ENCODE measurements around the gene OPN1SW. TPM values are rescaled to one million over a fixed set of nuclear protein-coding genes. Genes with fewer than 3 reads are reported as not detected.

Gene OPN1SW
- total RNA-seq, 4 donors from 2014 or later: not detected

GRCh38 chr7:128812514-128813168 lies 37.0 kb upstream of the OPN1SW start:
- Histone ChIP-seq H3K4me1 (no peaks in the 10 kb centered on the region), H3K4me3 (no peak overlapping the region), H3K27ac (no peak overlapping the region), H3K9me3 (no peaks in the 10 kb centered on the region), H3K27me3 (peaks cover under 1% of the 10 kb centered on the region), H3K36me3 (no peaks in the 10 kb centered on the region)
- 52% methylated on average over 11 of the region's 11 CpGs for WGBS
- no peak for TF ChIP-seq POLR2A (IDR thresholded peaks at IDR 0.05)
- DNase-seq (ENCODE audit: low spot score in 2 of 2): no peak

GRCh38 chr7:128811631-128812430 lies 36.2 kb upstream of the OPN1SW start:
- Histone ChIP-seq H3K4me3 (no peak overlapping the region), H3K36me3 (no peaks in the 10 kb centered on the region), H3K27ac (no peak overlapping the region), H3K27me3 (no peaks in the 10 kb centered on the region), H3K4me1 (no peaks in the 10 kb centered on the region), H3K9me3 (no peaks in the 10 kb centered on the region)
- TF ChIP-seq EP300 (IDR thresholded peaks at IDR 0.05) (no peak), CTCF (IDR thresholded peaks at IDR 0.05) (no peak), POLR2A (IDR thresholded peaks at IDR 0.05) (no peak), POLR2AphosphoS5 (IDR thresholded peaks at IDR 0.05) (no peak)
- 93% methylated on average over 11 of the region's 11 CpGs for WGBS
- no peak for DNase-seq (ENCODE audit: low spot score in 2 of 2)

- Histone ChIP-seq H3K27me3 (no peaks in the 10 kb centered on the region), H3K27ac (no peak overlapping the region), H3K4me3 (no peak overlapping the region), H3K9me3 (no peaks in the 10 kb centered on the region), H3K36me3 (peaks cover 2% of the 10 kb centered on the region), H3K4me1 (no peaks in the 10 kb centered on the region)
- WGBS: 98% methylated on average over 3 of the region's 3 CpGs
- no peak for DNase-seq (ENCODE audit: low spot score in 2 of 2)
- TF ChIP-seq POLR2AphosphoS5 (IDR thresholded peaks at IDR 0.05): no peak
- TF ChIP-seq CTCF (IDR thresholded peaks at IDR 0.05): no peak
- no peak for TF ChIP-seq POLR2A (IDR thresholded peaks at IDR 0.05)
- no peak for TF ChIP-seq EP300 (IDR thresholded peaks at IDR 0.05)
Observed at GRCh38 chr7:128810997-128811396, 35.4 kb upstream of the OPN1SW start.

- 84% methylated on average over 2 of the region's 2 CpGs for WGBS
- Histone ChIP-seq H3K36me3 (peaks cover 6% of the 10 kb centered on the region), H3K4me1 (no peaks in the 10 kb centered on the region), H3K4me3 (no peak overlapping the region), H3K27me3 (no peaks in the 10 kb centered on the region), H3K27ac (no peak overlapping the region), H3K9me3 (no peaks in the 10 kb centered on the region)
- no peak for TF ChIP-seq POLR2A (IDR thresholded peaks at IDR 0.05)
- TF ChIP-seq EP300 (IDR thresholded peaks at IDR 0.05): no peak
- TF ChIP-seq POLR2AphosphoS5 (IDR thresholded peaks at IDR 0.05): no peak
- no peak for DNase-seq (ENCODE audit: low spot score in 2 of 2)
Observed at GRCh38 chr7:128810473-128810872, 34.9 kb upstream of the OPN1SW start.

- H3K36me3 ChIP-seq: peaks cover 6% of the 10 kb centered on the region
- no peak overlapping the region for H3K27ac ChIP-seq
- no peak for DNase-seq (ENCODE audit: low spot score in 2 of 2)
- no peaks in the 10 kb centered on the region for H3K4me1 ChIP-seq
- no peaks in the 10 kb centered on the region for H3K27me3 ChIP-seq
- H3K4me3 ChIP-seq: no peak overlapping the region
- no peaks in the 10 kb centered on the region for H3K9me3 ChIP-seq
- TF ChIP-seq EP300 (IDR thresholded peaks at IDR 0.05) (no peak), POLR2A (IDR thresholded peaks at IDR 0.05) (no peak), POLR2AphosphoS5 (IDR thresholded peaks at IDR 0.05) (no peak), CTCF (IDR thresholded peaks at IDR 0.05) (no peak)
- WGBS: 86% methylated on average over 3 of the region's 3 CpGs
Observed at GRCh38 chr7:128809363-128809762, 33.8 kb upstream of the OPN1SW start.

GRCh38 chr7:128807191-128807590 lies 31.6 kb upstream of the OPN1SW start:
- no peaks in the 10 kb centered on the region for H3K27me3 ChIP-seq
- H3K36me3 ChIP-seq: peaks cover 6% of the 10 kb centered on the region
- H3K27ac ChIP-seq: no peak overlapping the region
- WGBS: 95% methylated on average over 6 of the region's 8 CpGs
- TF ChIP-seq POLR2A (IDR thresholded peaks at IDR 0.05) (no peak), POLR2AphosphoS5 (IDR thresholded peaks at IDR 0.05) (no peak), CTCF (IDR thresholded peaks at IDR 0.05) (no peak), EP300 (IDR thresholded peaks at IDR 0.05) (no peak)
- H3K9me3 ChIP-seq: no peaks in the 10 kb centered on the region
- no peaks in the 10 kb centered on the region for H3K4me1 ChIP-seq
- no peak for DNase-seq (ENCODE audit: low spot score in 2 of 2)
- no peak overlapping the region for H3K4me3 ChIP-seq
